Measurements from ENCODE around the gene SLC9A9.

Gene SLC9A9

GRCh38 chr3:143585720-143586456, 262.4 kb downstream of the SLC9A9 start:
- no peak for DNase-seq

- no peak for DNase-seq
These were observed 263.8 kb downstream of the SLC9A9 start for GRCh38 chr3:143584474-143584873.

GRCh38 chr3:143581972-143582722, 266.1 kb downstream of the SLC9A9 start:
- no peak for DNase-seq

- DNase-seq: no peak
These were observed 269.3 kb downstream of the SLC9A9 start for GRCh38 chr3:143578810-143579435.

- DNase-seq: no peak
These were observed 271.5 kb downstream of the SLC9A9 start for GRCh38 chr3:143576568-143577270.

- DNase-seq: no peak
These were observed 273.3 kb downstream of the SLC9A9 start for GRCh38 chr3:143574933-143575332.

GRCh38 chr3:143573610-143574303, 274.5 kb downstream of the SLC9A9 start:
- no peak for DNase-seq

GRCh38 chr3:143571548-143571947, 276.7 kb downstream of the SLC9A9 start:
- no peak for DNase-seq

- no peak for DNase-seq
These were observed 280.4 kb downstream of the SLC9A9 start for GRCh38 chr3:143567823-143568222.

- no peak for DNase-seq
These were observed 282.3 kb downstream of the SLC9A9 start for GRCh38 chr3:143565951-143566350.

- DNase-seq: no peak
These were observed 284.5 kb downstream of the SLC9A9 start for GRCh38 chr3:143563786-143564185.

GRCh38 chr3:143562789-143563188, 285.5 kb downstream of the SLC9A9 start:
- no peak for DNase-seq

GRCh38 chr3:143559296-143559695, 289.0 kb downstream of the SLC9A9 start:
- DNase-seq: no peak

- DNase-seq: no peak
These were observed 295.4 kb downstream of the SLC9A9 start for GRCh38 chr3:143552851-143553250.

GRCh38 chr3:143551761-143552160, 296.5 kb downstream of the SLC9A9 start:
- DNase-seq: no peak

- DNase-seq: no peak
These were observed 299.3 kb downstream of the SLC9A9 start for GRCh38 chr3:143548861-143549497.

GRCh38 chr3:143548393-143548792, 299.9 kb downstream of the SLC9A9 start:
- no peak for DNase-seq

GRCh38 chr3:143538577-143538981, 309.7 kb downstream of the SLC9A9 start:
- no peak for DNase-seq

- no peak for DNase-seq
These were observed 310.2 kb downstream of the SLC9A9 start for GRCh38 chr3:143538061-143538460.

GRCh38 chr3:143536817-143537535, 311.3 kb downstream of the SLC9A9 start:
- no peak for DNase-seq

All from right forelimb (tissue), 1 donor.